ENCODE measurements around the gene RCOR1.

GRCh38 chr14:102768223-102769048 is 176.0 kb downstream of the RCOR1 start:
- TF ChIP-seq CTCF (IDR thresholded peaks at IDR 0.05; ENCODE audit: insufficient read depth, low read length, poor library complexity, severe bottlenecking) (no peak), EZH2phosphoT487 (conservative IDR thresholded peaks at IDR 0.05; ENCODE audit: low read length) (no peak)
